ENCODE measurements around the gene MATR3.

MATR3 gene

GRCh38 chr5:139278540-139279274 lies 14.8 kb upstream of the MATR3 start:
- no peak for TF ChIP-seq GATA3 (IDR thresholded peaks at IDR 0.05; ENCODE audit: low read depth, low read length)
- no peak for TF ChIP-seq GATA2 (IDR thresholded peaks at IDR 0.05; ENCODE audit: low read depth, low read length)

DNA sequence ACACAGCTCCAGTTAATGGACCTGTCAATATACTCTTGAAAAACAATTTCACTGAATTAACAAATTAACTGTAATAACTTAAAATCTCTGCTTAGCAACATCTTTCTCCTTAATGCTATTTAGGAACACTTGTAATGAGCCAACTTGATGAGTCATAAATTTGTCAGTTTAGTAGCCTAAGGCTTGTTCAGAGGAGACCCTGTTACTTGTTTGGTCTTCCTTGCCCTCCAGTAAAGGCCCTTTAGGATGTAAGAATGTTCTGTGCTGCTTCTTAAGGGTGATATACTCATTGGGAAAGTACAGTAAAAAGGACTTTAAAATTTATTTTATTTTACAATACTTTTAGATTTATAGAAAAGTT lies 11.4 kb upstream of the MATR3 start:
- TF ChIP-seq GATA2 (IDR thresholded peaks at IDR 0.05; ENCODE audit: low read depth, low read length) (no peak), GATA3 (IDR thresholded peaks at IDR 0.05; ENCODE audit: low read depth, low read length) (no peak)

- TF ChIP-seq GATA2 (IDR thresholded peaks at IDR 0.05; ENCODE audit: low read depth, low read length), result no peak
- TF ChIP-seq GATA3 (IDR thresholded peaks at IDR 0.05; ENCODE audit: low read depth, low read length), result no peak
Observed at GRCh38 chr5:139283252-139284166, 10.0 kb upstream of the MATR3 start.

GRCh38 chr5:139284295-139284694 lies 9.2 kb upstream of the MATR3 start:
- no peak for TF ChIP-seq GATA2 (IDR thresholded peaks at IDR 0.05; ENCODE audit: low read depth, low read length)
- TF ChIP-seq GATA3 (IDR thresholded peaks at IDR 0.05; ENCODE audit: low read depth, low read length), result no peak

- TF ChIP-seq GATA2 (IDR thresholded peaks at IDR 0.05; ENCODE audit: low read depth, low read length) (no peak), GATA3 (IDR thresholded peaks at IDR 0.05; ENCODE audit: low read depth, low read length) (no peak)
Observed at GRCh38 chr5:139285651-139286392, 7.7 kb upstream of the MATR3 start.

GRCh38 chr5:139287890-139288635 lies 5.5 kb upstream of the MATR3 start:
- no peak for TF ChIP-seq GATA2 (IDR thresholded peaks at IDR 0.05; ENCODE audit: low read depth, low read length)
- no peak for TF ChIP-seq GATA3 (IDR thresholded peaks at IDR 0.05; ENCODE audit: low read depth, low read length)

DNA sequence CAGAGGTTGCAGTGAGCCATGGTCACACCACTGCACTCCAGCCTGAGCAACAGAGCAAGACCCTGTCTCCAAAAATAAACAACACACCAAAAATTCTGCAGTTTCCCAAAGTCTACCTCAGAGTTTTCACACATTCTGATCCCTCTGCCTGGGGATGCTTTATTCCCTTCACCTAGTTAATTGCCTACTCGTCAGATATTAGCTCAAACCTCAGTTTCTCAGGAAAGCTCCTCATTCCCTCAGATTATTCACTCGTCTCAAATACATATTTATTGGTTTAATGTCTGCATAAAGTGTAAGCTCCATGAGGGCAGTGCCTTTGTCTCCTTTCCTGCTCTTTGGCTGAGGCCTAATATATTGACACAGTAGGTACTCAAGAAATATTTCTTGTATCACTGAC lies 2.5 kb upstream of the MATR3 start:
- TF ChIP-seq GATA2 (IDR thresholded peaks at IDR 0.05; ENCODE audit: low read depth, low read length), result no peak

GRCh38 chr5:139293202-139293506 lies 386 bp upstream of the MATR3 start:
- TF ChIP-seq GATA2 (IDR thresholded peaks at IDR 0.05; ENCODE audit: low read depth, low read length) (no peak), GATA3 (IDR thresholded peaks at IDR 0.05; ENCODE audit: low read depth, low read length) (no peak)

DNA sequence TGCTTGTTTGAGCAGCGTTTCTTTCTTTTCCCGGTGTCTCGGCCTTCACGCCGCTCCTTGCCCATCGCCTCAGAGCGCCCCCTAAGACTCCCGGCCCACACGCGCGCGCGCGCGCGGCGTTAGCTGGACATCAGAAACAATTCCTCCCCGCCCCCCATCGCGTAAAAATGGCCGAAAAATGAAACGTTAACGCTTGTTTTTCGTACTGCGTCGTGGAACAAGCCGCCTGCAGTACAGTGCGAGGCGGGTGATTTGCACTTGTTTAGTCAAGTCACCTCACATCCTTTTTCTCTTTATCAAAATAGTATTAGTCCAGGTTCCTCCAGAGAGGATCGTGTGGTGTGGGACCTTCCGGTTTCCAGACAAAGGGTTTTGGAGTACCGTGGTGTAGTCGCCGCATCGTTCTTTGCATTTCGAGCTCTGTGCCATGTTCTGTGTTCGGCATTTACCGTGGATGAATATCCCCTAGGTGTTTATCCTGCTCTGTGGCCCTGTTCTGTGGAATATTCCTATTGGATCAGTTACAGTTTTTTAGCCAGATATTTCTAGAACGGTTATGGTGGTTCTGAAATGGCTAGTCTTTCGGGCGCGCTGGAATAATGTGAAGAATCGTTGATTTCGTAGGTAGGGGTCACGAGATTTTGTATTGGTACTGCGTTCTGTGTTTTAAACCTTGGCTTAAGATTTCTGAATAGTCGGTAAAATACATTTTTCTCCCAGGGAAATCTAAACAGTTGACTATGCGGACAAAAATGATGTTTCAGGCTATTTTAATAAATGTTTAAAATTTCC lies 1.0 kb downstream of the MATR3 start:
- TF ChIP-seq GATA3 (IDR thresholded peaks at IDR 0.05; ENCODE audit: low read depth, low read length) (no peak), GATA2 (IDR thresholded peaks at IDR 0.05; ENCODE audit: low read depth, low read length) (no peak)

- TF ChIP-seq GATA3 (IDR thresholded peaks at IDR 0.05; ENCODE audit: low read depth, low read length), result no peak
- no peak for TF ChIP-seq GATA2 (IDR thresholded peaks at IDR 0.05; ENCODE audit: low read depth, low read length)
Observed at GRCh38 chr5:139295346-139296057, 2.0 kb downstream of the MATR3 start.

- TF ChIP-seq GATA3 (IDR thresholded peaks at IDR 0.05; ENCODE audit: low read depth, low read length) (no peak), GATA2 (IDR thresholded peaks at IDR 0.05; ENCODE audit: low read depth, low read length) (no peak)
Observed at GRCh38 chr5:139296198-139296597, 2.7 kb downstream of the MATR3 start.

DNA sequence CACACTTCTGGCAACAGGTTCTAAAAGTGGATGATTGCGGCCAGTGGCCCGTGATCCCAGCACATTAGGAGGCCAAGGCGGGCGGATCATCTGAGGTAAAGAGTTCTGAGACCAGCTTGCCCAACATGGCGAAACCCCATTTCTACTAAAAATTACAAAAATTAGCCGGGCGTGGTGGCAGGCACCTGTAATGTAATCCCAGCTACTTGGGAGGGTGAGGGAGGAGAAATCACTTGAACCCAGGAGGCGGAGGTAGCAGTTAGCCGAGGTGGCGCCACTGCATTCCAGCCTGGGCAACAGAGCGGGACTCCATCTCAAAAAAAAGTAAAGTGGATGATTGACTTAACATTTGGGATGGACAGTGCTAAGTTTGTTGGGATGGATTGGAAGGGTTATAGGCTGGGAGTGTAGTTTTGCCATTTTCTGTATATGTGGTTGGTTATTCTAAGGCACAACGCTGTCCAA lies 3.4 kb downstream of the MATR3 start:
- TF ChIP-seq GATA3 (IDR thresholded peaks at IDR 0.05; ENCODE audit: low read depth, low read length), result no peak
